SK-N-SH treated with all-trans-retinoic acid at 6 μM for 48 hours (cell line): ENCODE data around the gene PCLO.

Experiments
- CREB5 ChIP-seq: fragments of 250-450 bp; sonication (Bioruptor Pico); IDR thresholded peaks from 2 replicates; pipeline ENCODE4 v1.5.1; 2020; ENCODE audit warnings: low read depth, mild to moderate bottlenecking, moderate library complexity
- CSDC2 ChIP-seq: fragments of 250-450 bp; sonication (Bioruptor Pico); IDR thresholded peaks from 2 replicates; pipeline ENCODE4 v1.5.0; 2020; ENCODE audit warnings: mild to moderate bottlenecking, moderate library complexity
- ESRRG ChIP-seq: fragments of 250-450 bp; sonication (Bioruptor Pico); IDR thresholded peaks from 2 replicates; pipeline ENCODE4 v1.6.1; 2021; ENCODE audit warnings: mild to moderate bottlenecking
- GLIS3 ChIP-seq: fragments of 250-450 bp; sonication (Bioruptor Pico); IDR thresholded peaks from 2 replicates; pipeline ENCODE4 v1.5.0; 2020; ENCODE audit warnings: mild to moderate bottlenecking, moderate library complexity
- ISL1 ChIP-seq: fragments of 250-450 bp; sonication (Bioruptor Pico); IDR thresholded peaks from 2 replicates; pipeline ENCODE4 v2.1.2; 2022; ENCODE audit warnings: mild to moderate bottlenecking, moderate library complexity
- PATZ1 ChIP-seq: fragments of 250-450 bp; sonication (Bioruptor Pico); IDR thresholded peaks from 2 replicates; pipeline ENCODE4 v1.8.0; 2020; ENCODE audit warnings: mild to moderate bottlenecking, moderate library complexity, borderline replicate concordance
- POU6F1 ChIP-seq: fragments of 250-450 bp; sonication (Bioruptor Pico); IDR thresholded peaks from 2 replicates; pipeline ENCODE4 v1.8.0; 2021; ENCODE audit warnings: low read depth, mild to moderate bottlenecking, moderate library complexity, borderline replicate concordance
- PPARA ChIP-seq: fragments of 250-450 bp; sonication (Bioruptor Pico); IDR thresholded peaks from 2 replicates; pipeline ENCODE4 v1.5.0; 2020; ENCODE audit warnings: mild to moderate bottlenecking, borderline replicate concordance
- RARB ChIP-seq: fragments of 250-450 bp; sonication (Bioruptor Pico); IDR thresholded peaks from 2 replicates; pipeline ENCODE4 v1.8.0; 2021; ENCODE audit warnings: mild to moderate bottlenecking, moderate library complexity
- TCF4 ChIP-seq: fragments of 250-450 bp; sonication (Bioruptor Pico); IDR thresholded peaks from 2 replicates; pipeline ENCODE4 v1.8.0; 2021; ENCODE audit warnings: mild to moderate bottlenecking, moderate library complexity, borderline replicate concordance
- ZFP3 ChIP-seq: fragments of 250-450 bp; sonication (Bioruptor Pico); IDR thresholded peaks from 2 replicates; pipeline ENCODE4 v1.5.0; 2020; ENCODE audit warnings: mild to moderate bottlenecking, moderate library complexity
- ZFP30 ChIP-seq: fragments of 450-650 bp; formaldehyde crosslinking; IDR thresholded peaks from 2 replicates; pipeline ENCODE4 v1.5.0; 2022; ENCODE audit warnings: mild to moderate bottlenecking, moderate library complexity

GRCh38 chr7:83085299-83085698 lies 77.4 kb downstream of the PCLO start:
- TF ChIP-seq ESRRG = no peak
- TF ChIP-seq TCF4 = no peak
- TF ChIP-seq CREB5 = no peak
- no peak for TF ChIP-seq POU6F1 (CRISPR knock-in tag)
- no peak for TF ChIP-seq RARB (CRISPR knock-in tag)
- TF ChIP-seq CSDC2 (CRISPR knock-in tag) = no peak
- TF ChIP-seq ZFP30 (CRISPR knock-in tag) = no peak
- TF ChIP-seq ZFP3 (CRISPR knock-in tag) = no peak
- no peak for TF ChIP-seq GLIS3 (CRISPR knock-in tag)
- no peak for TF ChIP-seq PPARA
- no peak for TF ChIP-seq ISL1 (CRISPR knock-in tag)
- no peak for TF ChIP-seq PATZ1
